Epithelial cell of esophagus (primary cell): ENCODE results near the gene MTFP1.

ENCODE experiments used
- DNase-seq: peaks from one replicate; pipeline ENCODE4 v3.0.0; 2010; ENCODE audit warnings: low read depth
- H3K4me3 ChIP-seq: 2 replicates; pipeline ENCODE4 v1.5.1; 2011; ENCODE audit warnings: mild to moderate bottlenecking, low read length, control low read depth
- TF ChIP-seq, protein P1 (sequence below): IDR thresholded peaks from 2 replicates; pipeline ENCODE4 v1.5.1; 2011; ENCODE audit warnings: low read depth, mild to moderate bottlenecking, low read length, control low read depth, inconsistent platforms; ENCODE audit not compliant: insufficient read depth; ENCODE audit errors: missing control alignments

The MTFP1 gene

DNA sequence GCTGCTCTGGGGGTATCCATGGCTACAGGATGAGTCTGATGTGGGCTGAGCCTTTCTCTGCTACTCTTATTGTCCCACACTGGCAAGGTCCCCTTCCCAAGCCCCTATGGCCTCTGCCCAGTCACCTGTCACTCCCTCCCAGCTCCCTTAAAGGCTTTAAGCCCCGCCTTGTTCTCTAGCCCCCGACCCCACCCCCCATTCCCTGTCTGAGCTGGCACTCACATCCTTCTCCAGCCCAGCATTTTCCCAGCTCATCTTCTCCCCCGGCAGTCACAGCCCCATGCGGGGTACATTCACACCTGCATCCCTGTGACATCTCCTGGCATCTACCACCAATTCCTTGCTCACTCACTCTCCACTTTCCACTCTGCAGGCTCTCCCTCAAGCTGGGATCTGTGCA is 4.3 kb downstream of the MTFP1 start:
- no peak overlapping the region for H3K4me3 ChIP-seq
- TF ChIP-seq, protein P1, sequence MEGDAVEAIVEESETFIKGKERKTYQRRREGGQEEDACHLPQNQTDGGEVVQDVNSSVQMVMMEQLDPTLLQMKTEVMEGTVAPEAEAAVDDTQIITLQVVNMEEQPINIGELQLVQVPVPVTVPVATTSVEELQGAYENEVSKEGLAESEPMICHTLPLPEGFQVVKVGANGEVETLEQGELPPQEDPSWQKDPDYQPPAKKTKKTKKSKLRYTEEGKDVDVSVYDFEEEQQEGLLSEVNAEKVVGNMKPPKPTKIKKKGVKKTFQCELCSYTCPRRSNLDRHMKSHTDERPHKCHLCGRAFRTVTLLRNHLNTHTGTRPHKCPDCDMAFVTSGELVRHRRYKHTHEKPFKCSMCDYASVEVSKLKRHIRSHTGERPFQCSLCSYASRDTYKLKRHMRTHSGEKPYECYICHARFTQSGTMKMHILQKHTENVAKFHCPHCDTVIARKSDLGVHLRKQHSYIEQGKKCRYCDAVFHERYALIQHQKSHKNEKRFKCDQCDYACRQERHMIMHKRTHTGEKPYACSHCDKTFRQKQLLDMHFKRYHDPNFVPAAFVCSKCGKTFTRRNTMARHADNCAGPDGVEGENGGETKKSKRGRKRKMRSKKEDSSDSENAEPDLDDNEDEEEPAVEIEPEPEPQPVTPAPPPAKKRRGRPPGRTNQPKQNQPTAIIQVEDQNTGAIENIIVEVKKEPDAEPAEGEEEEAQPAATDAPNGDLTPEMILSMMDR, result no peak
- no peak for DNase-seq

DNA sequence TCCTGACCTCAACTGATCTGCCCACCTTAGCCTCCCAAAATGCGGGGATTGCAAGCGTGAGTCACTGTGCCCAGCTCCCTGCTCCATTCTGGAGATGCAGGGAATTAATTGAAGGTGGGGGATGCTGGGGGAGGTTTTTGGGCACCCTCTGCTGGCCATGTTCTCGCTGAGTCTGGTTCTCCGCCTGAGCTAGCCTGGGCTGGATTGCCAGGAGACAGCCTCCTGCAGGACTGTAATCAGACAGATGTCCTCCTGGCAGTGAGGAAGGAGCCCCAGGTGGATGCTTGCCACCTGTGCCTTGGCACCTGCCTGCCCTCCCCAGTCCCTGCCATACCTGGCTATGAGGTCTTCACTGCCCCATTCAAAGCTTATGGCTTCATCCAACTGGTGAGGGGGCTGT is 5.4 kb downstream of the MTFP1 start:
- TF ChIP-seq, protein P1, result no peak
- H3K4me3 ChIP-seq, result no peak overlapping the region
- no peak for DNase-seq

DNA sequence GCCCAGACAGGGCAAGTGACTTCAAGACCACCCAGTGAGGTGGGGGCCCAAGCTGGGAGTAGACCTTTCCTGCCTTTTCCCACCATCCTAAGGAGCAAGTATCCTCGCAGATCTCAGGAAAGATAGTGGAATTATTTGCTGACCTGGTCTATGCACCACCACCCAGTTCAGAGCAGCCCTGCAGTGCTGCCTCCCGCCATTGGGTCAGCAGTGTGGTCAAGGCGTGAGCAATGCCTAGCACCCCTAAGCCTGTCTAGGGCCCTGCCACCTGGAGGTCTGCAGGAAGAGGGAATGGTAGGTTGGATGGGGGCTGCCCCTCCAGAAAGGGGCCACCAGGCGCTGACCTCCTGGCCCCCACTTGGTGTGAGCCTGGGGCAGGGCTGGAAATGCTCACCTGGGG is 6.5 kb downstream of the MTFP1 start:
- DNase-seq, result no peak
- no peak overlapping the region for H3K4me3 ChIP-seq
- TF ChIP-seq, protein P1, result no peak

DNA sequence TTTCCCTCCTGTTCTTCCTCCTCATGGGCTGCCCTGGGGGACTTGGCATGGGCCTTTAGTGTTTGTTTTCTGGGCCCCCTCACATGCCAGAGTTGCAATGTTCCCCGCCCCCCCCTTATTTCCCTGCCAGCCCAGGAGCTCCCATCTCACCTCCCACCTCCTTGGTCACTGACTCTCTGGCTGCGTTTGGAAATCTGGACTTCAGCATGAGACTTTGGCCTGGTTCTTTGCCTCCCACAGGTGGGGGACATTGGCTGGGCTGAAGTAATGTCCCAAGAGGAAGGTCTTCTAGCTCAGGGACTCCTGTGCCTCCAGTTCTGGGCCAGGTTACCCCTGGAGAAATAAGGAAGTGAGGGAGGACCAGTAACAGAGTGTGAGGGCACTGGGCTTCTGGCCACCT is 7.0 kb downstream of the MTFP1 start:
- DNase-seq, result no peak
- TF ChIP-seq, protein P1, result no peak
- H3K4me3 ChIP-seq, result no peak overlapping the region

DNA sequence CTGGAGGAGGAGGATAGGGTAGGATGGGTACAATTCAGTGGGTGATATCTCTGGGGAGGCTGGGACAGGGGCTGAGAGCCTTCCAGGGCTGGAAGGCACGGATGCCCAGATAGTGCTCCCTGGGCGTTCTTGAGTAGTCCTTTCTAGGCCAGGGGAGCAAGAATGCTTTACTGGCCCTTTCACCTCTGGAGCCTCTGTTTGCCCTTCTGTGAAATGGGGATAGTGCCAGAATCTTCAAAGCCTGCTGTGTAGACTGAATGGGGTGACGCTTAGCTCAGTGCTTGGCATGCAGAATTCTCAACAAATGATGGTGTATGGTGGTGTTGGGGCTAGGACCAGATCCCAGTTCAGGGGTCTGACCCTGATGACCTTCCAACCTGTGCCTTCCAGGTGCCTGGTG is 7.7 kb downstream of the MTFP1 start:
- no peak for DNase-seq
- TF ChIP-seq, protein P1, result no peak
- H3K4me3 ChIP-seq, result no peak overlapping the region

DNA sequence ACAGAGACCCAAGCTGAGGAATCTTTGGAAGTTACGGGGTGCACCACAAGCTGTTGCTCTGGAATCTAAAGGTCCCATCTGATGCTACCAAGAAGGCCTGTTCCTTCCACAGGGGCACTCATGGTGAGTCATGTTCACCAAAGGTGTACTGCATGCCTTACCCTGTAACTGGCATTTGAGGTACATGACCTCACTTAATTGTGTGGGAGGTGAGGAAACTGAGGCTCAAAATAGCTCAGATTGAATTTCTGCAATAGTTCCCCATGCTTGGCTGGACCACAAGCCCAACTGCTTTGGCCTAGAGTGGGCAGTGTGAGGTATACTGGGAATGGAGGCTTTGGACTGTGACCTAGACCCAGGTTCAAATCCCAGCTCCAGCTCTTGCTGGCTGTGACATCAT is 8.2 kb downstream of the MTFP1 start:
- TF ChIP-seq, protein P1, result no peak
- no peak overlapping the region for H3K4me3 ChIP-seq
- DNase-seq, result peak; percentile 34

DNA sequence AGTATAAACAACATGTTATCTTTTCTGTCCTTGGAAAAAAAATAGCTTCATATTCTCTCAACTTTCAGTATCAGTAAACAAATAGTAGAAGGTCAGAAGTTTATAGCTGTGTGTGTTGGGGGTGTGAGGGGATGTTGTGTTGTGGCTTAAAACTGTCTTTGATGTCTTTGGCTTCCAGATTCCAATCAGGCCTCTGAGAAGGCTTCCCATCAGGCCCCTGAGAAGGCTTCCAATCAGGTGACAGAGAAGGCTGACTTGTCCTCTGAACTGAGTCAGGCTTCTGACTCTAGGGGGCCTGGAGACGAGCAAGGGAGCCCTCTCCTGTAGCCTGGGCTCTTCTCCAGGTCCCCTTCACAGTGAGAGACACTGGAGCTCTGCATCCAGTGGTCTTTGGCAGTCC is 9.3 kb downstream of the MTFP1 start:
- H3K4me3 ChIP-seq, result no peak overlapping the region

More for the DNA sequence above, 9.3 kb downstream of the MTFP1 start:
- TF ChIP-seq, protein P1, result no peak
- no peak for DNase-seq
